Spleen (tissue), 11 donors: ENCODE data around the gene GFER. TPM values are rescaled to one million over a fixed set of nuclear protein-coding genes. Genes with fewer than 3 reads are reported as not detected.
A peak's percentile ranks its signal among the peaks of the same experiment; 100 is the strongest.

Experiments used
- DNase-seq: peaks from one replicate; pipeline ENCODE4 v3.0.0-alpha.2; 2020
- H3K27ac ChIP-seq, 8 donors: fragments of 200-600 bp; sonication (generic) in 7 of 8; 1 replicate in 4 of 8; 2 replicates in 4 of 8; pipeline versions ENCODE4 v1.5.0 to v1.8.0; 2016 to 2021; ENCODE audit warnings: inconsistent platforms in 4 of 8, mild to moderate bottlenecking in 4 of 8, moderate library complexity in 1 of 8
- H3K27me3 ChIP-seq, 7 donors: fragments of 200-600 bp; sonication (generic) in 6 of 7; replicated peaks in 1 of 7; 1 replicate in 4 of 7; 2 replicates in 3 of 7; pipeline versions ENCODE4 v1.5.0 to v1.8.0; 2016 to 2021; ENCODE audit warnings: inconsistent platforms in 3 of 7, mild to moderate bottlenecking in 1 of 7
- H3K36me3 ChIP-seq, 6 donors: fragments of 200-600 bp; sonication (generic) in 5 of 6; 1 replicate in 4 of 6; 2 replicates in 2 of 6; pipeline versions ENCODE4 v1.5.0 to v1.8.0; 2016 to 2021; ENCODE audit warnings: inconsistent platforms in 2 of 6
- H3K4me1 ChIP-seq, 6 donors: fragments of 200-600 bp; sonication (generic) in 5 of 6; 1 replicate in 3 of 6; 2 replicates in 3 of 6; pipeline versions ENCODE4 v1.5.0 to v1.8.0; 2016 to 2021; ENCODE audit warnings: inconsistent platforms in 3 of 6
- H3K4me3 ChIP-seq, 8 donors: fragments of 200-600 bp; sonication (generic) in 7 of 8; 1 replicate in 4 of 8; 2 replicates in 4 of 8; pipeline versions ENCODE4 v1.5.0 to v1.8.0; 2016 to 2021; ENCODE audit warnings: inconsistent platforms in 4 of 8, mild to moderate bottlenecking in 4 of 8, moderate library complexity in 2 of 8
- H3K9me3 ChIP-seq, 8 donors: fragments of 200-600 bp; sonication (generic) in 7 of 8; 1 replicate in 4 of 8; 2 replicates in 4 of 8; pipeline versions ENCODE4 v1.5.0 to v1.8.0; 2016 to 2021; ENCODE audit warnings: inconsistent platforms in 4 of 8
- CTCF ChIP-seq, 11 experiments: fragments of 200-600 bp in 7 of 11; fragments of 450-650 bp in 4 of 11; sonication (generic) in 4 of 11; IDR thresholded peaks in 8 of 11; conservative IDR thresholded peaks in 3 of 11; 1 replicate in 7 of 11; 2 replicates in 4 of 11; pipeline versions ENCODE4 v1.4.0 to v1.8.0; 2016 to 2021; ENCODE audit warnings: antibody characterized with exemption in 11 of 11, inconsistent platforms in 4 of 11, mild to moderate bottlenecking in 1 of 11
- POLR2A ChIP-seq, 3 donors: fragments of 450-650 bp; IDR thresholded peaks; one replicate each; pipeline ENCODE4 v1.5.1; 2017; ENCODE audit warnings: antibody characterized with exemption in 3 of 3, mild to moderate bottlenecking in 1 of 3
- POLR2AphosphoS5 ChIP-seq, 3 donors: sonication (generic); formaldehyde crosslinking; IDR thresholded peaks; one replicate each; pipeline ENCODE4 v1.5.1; 2017; ENCODE audit warnings: antibody characterized with exemption in 3 of 3
- WGBS, 5 donors: extraction: QIAGEN DNeasy Blood & Tissue Kit in 3 of 5; methylation state at CpG; one replicate each; pipeline versions ENCODE4 v1.1.5 to v1.1.7; 2013 to 2018; 5-methylcytosine and 5-hydroxymethylcytosine counted together
- intact Hi-C: fragments of 100-400 bp; cut with DNase I; formaldehyde crosslinking; loops from one replicate; pipeline ENCODE4 v1.15.0; 2023; ENCODE audit warnings: low total_unique reads
- polyA plus RNA-seq, 3 donors: library from polyadenylated mRNA; stranded (reverse); fragments of 200-250 nt; gene quantifications; one replicate each; pipeline ENCODE4 v1.2.1, GENCODE V29; 2013
- total RNA-seq, 7 donors: library from RNA; depleted of rRNA in 3 of 7; stranded (reverse); fragments of >200 nt in 3 of 7; fragmentation: NEBNext Ultra II Directional in 4 of 7; extraction: Animal tissue kit (Norgen Biotek cat#: 25700) in 4 of 7; gene quantifications; one replicate each; pipeline versions ENCODE4 v1.1.0 to v1.2.1, GENCODE V29; 2016 to 2021
- donor health status: healthy with polysubstance abuse.
- donor health status: DM: no; HTN: no; CAD: no; lungs with moderate emphysema.
- donor health status: DM: no; HTN: no; CAD: no.
- donor health status: Bipolar disorder and iron deficiency.
- donor health status: healthy.
- donor health status: DM: no; HTN: no; CAD: no.
- donor health status: DM: yes; HTN: yes; CAD: no.

The GFER gene
- total and polyA plus RNA-seq, 10 donors = 9.6 to 36.0 (median 22.8) TPM

GRCh38 chr16:2024032-2024420 is 40.0 kb downstream of the GFER start:
- peak; percentile 75 for DNase-seq
- TF ChIP-seq CTCF (IDR thresholded peaks at IDR 0.05 in 8 of 11, conservative IDR thresholded peaks at IDR 0.05 in 3 of 11) = no peak
- no peak for TF ChIP-seq POLR2AphosphoS5 (IDR thresholded peaks at IDR 0.05)
- TF ChIP-seq POLR2A (IDR thresholded peaks at IDR 0.05) = no peak
- no peaks in the 10 kb centered on the region for H3K36me3 ChIP-seq
- peaks cover 0 to 78% (median 37%) of the 10 kb centered on the region in 7 donors for H3K27me3 ChIP-seq
- intact Hi-C loops = no loop called here
- H3K4me3 ChIP-seq = peak overlapping the region in 5 of 8 donors; percentile 21 to 64 (median 28)
- no peaks in the 10 kb centered on the region for H3K9me3 ChIP-seq
- H3K4me1 ChIP-seq = peaks cover 27 to 86% (median 69%) of the 10 kb centered on the region in 6 donors
- 60 to 74% (median 68%) methylated on average over 12 of the region's 12 CpGs for WGBS, 5 donors
- peak overlapping the region; percentile 62 to 88 (median 84) for H3K27ac ChIP-seq

DNA sequence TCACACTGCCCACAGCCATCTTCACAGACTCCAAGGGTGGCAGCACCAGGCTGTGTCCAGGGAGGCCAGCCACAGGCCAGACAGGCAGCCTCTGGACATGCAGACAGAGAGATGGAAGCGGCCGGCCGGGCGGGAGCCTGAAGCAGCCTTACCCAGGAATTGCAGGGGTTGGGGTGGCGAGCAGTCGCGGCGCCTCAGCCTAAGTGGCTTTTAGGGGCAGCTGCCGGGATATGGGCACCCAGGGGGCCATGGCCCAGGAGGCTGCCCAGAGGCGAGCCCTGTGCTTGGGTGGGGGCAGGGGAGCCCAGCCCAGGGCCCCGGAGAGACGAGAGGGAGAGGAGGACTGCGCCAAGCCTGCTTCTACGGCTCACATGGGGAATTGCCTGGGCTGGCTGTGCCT is 41.3 kb downstream of the GFER start:
- intact Hi-C loops = loop anchor here (5.0 kb wide), 1 partner anchor 127 kb away; no protein-coding TSS in a partner anchor
- Histone ChIP-seq H3K4me1 (peaks cover 26 to 87% (median 71%) of the 10 kb centered on the region in 6 donors), H3K4me3 (peak overlapping the region in 1 of 8 donors; percentile 87), H3K27me3 (peaks cover 0 to 68% (median 25%) of the 10 kb centered on the region in 7 donors), H3K9me3 (no peaks in the 10 kb centered on the region), H3K27ac (peak overlapping the region in 6 of 8 donors; percentile 13 to 90 (median 86)), H3K36me3 (peaks cover 0 to 10% (median 0%) of the 10 kb centered on the region in 6 donors)
- DNase-seq = peak; percentile 75
- 86 to 97% (median 92%) methylated on average over 14 of the region's 14 CpGs for WGBS, 5 donors
- TF ChIP-seq POLR2A (IDR thresholded peaks at IDR 0.05) = no peak
- TF ChIP-seq CTCF (IDR thresholded peaks at IDR 0.05 in 8 of 11, conservative IDR thresholded peaks at IDR 0.05 in 3 of 11) = no peak
- no peak for TF ChIP-seq POLR2AphosphoS5 (IDR thresholded peaks at IDR 0.05)

DNA sequence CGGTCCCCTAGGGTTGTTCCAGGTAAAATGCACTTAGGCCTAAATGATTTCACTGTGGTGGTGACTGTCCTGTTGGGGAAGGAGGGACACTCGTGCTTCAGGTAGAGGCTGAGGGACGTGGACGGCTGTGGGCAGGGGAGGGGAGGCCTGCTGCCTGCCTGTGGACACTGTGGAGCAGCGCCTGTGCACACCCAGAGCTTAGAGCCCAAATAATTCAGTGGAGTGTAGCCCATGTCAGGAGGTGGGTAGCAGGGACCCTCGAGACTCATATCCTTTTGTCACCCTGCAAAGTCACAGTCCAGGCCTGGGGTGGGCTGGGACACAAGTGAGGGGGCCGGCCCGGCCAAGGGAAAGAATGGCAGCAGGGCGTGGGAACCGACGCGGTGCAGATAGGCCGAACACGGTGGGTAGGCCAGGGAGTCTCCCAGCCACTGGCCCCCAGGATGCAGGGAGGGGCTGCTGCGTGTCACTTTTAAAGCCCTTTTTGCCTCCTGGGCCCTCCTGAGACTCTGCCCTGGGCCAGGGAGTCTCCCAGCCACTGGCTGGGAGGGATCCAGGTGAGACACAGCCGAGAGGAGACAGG is 42.0 kb downstream of the GFER start:
- peaks cover 0 to 61% (median 18%) of the 10 kb centered on the region in 7 donors for H3K27me3 ChIP-seq
- no peaks in the 10 kb centered on the region for H3K9me3 ChIP-seq
- peak; percentile 65 for DNase-seq
- H3K4me1 ChIP-seq = peaks cover 24 to 87% (median 72%) of the 10 kb centered on the region in 6 donors
- H3K27ac ChIP-seq = peak overlapping the region in 7 of 8 donors; percentile 51 to 90 (median 87)
- peaks cover 0 to 15% (median 0%) of the 10 kb centered on the region in 6 donors for H3K36me3 ChIP-seq
- H3K4me3 ChIP-seq = peak overlapping the region in 7 of 8 donors; percentile 17 to 87 (median 68)
- 63 to 96% (median 78%) methylated on average over 15 to 16 of the region's 16 CpGs for WGBS, 5 donors
- TF ChIP-seq POLR2AphosphoS5 (IDR thresholded peaks at IDR 0.05) = no peak
- no peak for TF ChIP-seq CTCF (IDR thresholded peaks at IDR 0.05 in 8 of 11, conservative IDR thresholded peaks at IDR 0.05 in 3 of 11)
- no peak for TF ChIP-seq POLR2A (IDR thresholded peaks at IDR 0.05)
- intact Hi-C loops = loop anchor here (5.0 kb wide), 1 partner anchor 126 kb away; no protein-coding TSS in a partner anchor

GRCh38 chr16:2026461-2027023 is 42.5 kb downstream of the GFER start, which contains the start of gene NHERF2:
Gene NHERF2 (plus strand): TSS chr16:2026902. CDS start chr16:2027006, 104 bp downstream.
- Histone ChIP-seq H3K36me3 (peaks cover 0 to 15% (median 0%) of the 10 kb centered on the region in 6 donors), H3K4me3 (peak within 1 kb of the TSS; percentile 43 to 87 (median 69)), H3K27me3 (peaks cover 0 to 56% (median 12%) of the 10 kb centered on the region in 7 donors), H3K27ac (peak within 1 kb of the TSS in 7 of 8 donors; percentile 63 to 90 (median 87)), H3K4me1 (peaks cover 24 to 90% (median 78%) of the 10 kb centered on the region in 6 donors), H3K9me3 (no peaks in the 10 kb centered on the region)
- intact Hi-C loops = loop anchor here (5.0 kb wide), 1 partner anchor 126 kb away; no protein-coding TSS in a partner anchor
- DNase-seq = peak; percentile 77
- TF ChIP-seq POLR2AphosphoS5 (IDR thresholded peaks at IDR 0.05) (no peak), CTCF (IDR thresholded peaks at IDR 0.05 in 8 of 11, conservative IDR thresholded peaks at IDR 0.05 in 3 of 11) (no peak), POLR2A (IDR thresholded peaks at IDR 0.05) (no peak)
- WGBS, 5 donors = 9 to 53% (median 18%) methylated on average over 3 to 59 of the region's 59 CpGs
